ENCODE results near the gene PRMT6.

DNA sequence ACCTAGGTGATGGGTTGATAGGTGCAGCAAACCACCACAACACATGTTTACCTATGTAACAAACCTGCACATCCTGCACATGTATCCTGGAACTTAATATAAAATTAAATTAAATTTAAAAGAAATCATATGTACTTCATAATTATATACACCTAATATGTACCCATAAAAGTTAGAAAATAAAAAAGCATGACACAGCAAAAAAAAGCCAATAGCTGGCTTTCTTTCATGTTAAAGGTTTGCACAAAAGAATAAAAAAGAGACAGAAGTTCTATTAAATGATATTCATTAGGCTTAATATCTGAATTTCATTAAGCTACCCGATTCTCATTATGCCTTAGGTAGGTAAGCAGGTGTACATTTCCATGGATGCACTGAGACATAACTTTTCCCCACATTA lies 5.2 kb upstream of the PRMT6 start:
- TF ChIP-seq EZH2phosphoT487 (IDR thresholded peaks at IDR 0.05; ENCODE audit: unreplicated experiment) (no peak), CTCF (conservative IDR thresholded peaks at IDR 0.05; ENCODE audit: low read depth in 2 of 2) (no peak), EZH2 (IDR thresholded peaks at IDR 0.05; ENCODE audit: low read depth, unreplicated experiment) (no peak), POLR2AphosphoS5 (IDR thresholded peaks at IDR 0.05; ENCODE audit: low read depth) (no peak), CREB1 (CRISPR knock-in tag; IDR thresholded peaks at IDR 0.05; ENCODE audit: low read depth) (no peak), ZNF331 (CRISPR knock-in tag; IDR thresholded peaks at IDR 0.05; ENCODE audit: low read depth) (no peak), STAT1 (IDR thresholded peaks at IDR 0.05; ENCODE audit: unreplicated experiment) (no peak), JUNB (IDR thresholded peaks at IDR 0.05; ENCODE audit: unreplicated experiment) (no peak), ZNF114 (CRISPR knock-in tag; IDR thresholded peaks at IDR 0.05) (no peak)
- TF ChIP-seq, protein P1, sequence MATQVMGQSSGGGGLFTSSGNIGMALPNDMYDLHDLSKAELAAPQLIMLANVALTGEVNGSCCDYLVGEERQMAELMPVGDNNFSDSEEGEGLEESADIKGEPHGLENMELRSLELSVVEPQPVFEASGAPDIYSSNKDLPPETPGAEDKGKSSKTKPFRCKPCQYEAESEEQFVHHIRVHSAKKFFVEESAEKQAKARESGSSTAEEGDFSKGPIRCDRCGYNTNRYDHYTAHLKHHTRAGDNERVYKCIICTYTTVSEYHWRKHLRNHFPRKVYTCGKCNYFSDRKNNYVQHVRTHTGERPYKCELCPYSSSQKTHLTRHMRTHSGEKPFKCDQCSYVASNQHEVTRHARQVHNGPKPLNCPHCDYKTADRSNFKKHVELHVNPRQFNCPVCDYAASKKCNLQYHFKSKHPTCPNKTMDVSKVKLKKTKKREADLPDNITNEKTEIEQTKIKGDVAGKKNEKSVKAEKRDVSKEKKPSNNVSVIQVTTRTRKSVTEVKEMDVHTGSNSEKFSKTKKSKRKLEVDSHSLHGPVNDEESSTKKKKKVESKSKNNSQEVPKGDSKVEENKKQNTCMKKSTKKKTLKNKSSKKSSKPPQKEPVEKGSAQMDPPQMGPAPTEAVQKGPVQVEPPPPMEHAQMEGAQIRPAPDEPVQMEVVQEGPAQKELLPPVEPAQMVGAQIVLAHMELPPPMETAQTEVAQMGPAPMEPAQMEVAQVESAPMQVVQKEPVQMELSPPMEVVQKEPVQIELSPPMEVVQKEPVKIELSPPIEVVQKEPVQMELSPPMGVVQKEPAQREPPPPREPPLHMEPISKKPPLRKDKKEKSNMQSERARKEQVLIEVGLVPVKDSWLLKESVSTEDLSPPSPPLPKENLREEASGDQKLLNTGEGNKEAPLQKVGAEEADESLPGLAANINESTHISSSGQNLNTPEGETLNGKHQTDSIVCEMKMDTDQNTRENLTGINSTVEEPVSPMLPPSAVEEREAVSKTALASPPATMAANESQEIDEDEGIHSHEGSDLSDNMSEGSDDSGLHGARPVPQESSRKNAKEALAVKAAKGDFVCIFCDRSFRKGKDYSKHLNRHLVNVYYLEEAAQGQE (IDR thresholded peaks at IDR 0.05; ENCODE audit: unreplicated experiment), result no peak
- TF ChIP-seq, protein P2, sequence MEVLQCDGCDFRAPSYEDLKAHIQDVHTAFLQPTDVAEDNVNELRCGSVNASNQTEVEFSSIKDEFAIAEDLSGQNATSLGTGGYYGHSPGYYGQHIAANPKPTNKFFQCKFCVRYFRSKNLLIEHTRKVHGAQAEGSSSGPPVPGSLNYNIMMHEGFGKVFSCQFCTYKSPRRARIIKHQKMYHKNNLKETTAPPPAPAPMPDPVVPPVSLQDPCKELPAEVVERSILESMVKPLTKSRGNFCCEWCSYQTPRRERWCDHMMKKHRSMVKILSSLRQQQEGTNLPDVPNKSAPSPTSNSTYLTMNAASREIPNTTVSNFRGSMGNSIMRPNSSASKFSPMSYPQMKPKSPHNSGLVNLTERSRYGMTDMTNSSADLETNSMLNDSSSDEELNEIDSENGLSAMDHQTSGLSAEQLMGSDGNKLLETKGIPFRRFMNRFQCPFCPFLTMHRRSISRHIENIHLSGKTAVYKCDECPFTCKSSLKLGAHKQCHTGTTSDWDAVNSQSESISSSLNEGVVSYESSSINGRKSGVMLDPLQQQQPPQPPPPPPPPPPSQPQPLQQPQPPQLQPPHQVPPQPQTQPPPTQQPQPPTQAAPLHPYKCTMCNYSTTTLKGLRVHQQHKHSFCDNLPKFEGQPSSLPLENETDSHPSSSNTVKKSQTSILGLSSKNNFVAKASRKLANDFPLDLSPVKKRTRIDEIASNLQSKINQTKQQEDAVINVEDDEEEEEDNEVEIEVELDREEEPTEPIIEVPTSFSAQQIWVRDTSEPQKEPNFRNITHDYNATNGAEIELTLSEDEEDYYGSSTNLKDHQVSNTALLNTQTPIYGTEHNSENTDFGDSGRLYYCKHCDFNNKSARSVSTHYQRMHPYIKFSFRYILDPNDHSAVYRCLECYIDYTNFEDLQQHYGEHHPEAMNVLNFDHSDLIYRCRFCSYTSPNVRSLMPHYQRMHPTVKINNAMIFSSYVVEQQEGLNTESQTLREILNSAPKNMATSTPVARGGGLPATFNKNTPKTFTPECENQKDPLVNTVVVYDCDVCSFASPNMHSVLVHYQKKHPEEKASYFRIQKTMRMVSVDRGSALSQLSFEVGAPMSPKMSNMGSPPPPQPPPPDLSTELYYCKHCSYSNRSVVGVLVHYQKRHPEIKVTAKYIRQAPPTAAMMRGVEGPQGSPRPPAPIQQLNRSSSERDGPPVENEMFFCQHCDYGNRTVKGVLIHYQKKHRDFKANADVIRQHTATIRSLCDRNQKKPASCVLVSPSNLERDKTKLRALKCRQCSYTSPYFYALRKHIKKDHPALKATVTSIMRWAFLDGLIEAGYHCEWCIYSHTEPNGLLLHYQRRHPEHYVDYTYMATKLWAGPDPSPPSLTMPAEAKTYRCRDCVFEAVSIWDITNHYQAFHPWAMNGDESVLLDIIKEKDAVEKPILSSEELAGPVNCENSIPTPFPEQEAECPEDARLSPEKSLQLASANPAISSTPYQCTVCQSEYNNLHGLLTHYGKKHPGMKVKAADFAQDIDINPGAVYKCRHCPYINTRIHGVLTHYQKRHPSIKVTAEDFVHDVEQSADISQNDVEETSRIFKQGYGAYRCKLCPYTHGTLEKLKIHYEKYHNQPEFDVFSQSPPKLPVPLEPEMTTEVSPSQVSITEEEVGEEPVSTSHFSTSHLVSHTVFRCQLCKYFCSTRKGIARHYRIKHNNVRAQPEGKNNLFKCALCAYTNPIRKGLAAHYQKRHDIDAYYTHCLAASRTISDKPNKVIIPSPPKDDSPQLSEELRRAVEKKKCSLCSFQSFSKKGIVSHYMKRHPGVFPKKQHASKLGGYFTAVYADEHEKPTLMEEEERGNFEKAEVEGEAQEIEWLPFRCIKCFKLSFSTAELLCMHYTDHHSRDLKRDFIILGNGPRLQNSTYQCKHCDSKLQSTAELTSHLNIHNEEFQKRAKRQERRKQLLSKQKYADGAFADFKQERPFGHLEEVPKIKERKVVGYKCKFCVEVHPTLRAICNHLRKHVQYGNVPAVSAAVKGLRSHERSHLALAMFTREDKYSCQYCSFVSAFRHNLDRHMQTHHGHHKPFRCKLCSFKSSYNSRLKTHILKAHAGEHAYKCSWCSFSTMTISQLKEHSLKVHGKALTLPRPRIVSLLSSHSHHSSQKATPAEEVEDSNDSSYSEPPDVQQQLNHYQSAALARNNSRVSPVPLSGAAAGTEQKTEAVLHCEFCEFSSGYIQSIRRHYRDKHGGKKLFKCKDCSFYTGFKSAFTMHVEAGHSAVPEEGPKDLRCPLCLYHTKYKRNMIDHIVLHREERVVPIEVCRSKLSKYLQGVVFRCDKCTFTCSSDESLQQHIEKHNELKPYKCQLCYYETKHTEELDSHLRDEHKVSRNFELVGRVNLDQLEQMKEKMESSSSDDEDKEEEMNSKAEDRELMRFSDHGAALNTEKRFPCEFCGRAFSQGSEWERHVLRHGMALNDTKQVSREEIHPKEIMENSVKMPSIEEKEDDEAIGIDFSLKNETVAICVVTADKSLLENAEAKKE (CRISPR knock-in tag; IDR thresholded peaks at IDR 0.05), result no peak
